HG03521 (cell line): ENCODE measurements around the gene HIVEP1.
"Not testable (repeated sequence)": the region's sequence is repeated elsewhere in the genome, so short reads cannot be mapped to it uniquely, and the experiment has no call there.

Experiments used
- ATAC-seq: cut with Tn5 transposase; IDR thresholded peaks from one replicate; pipeline ENCODE4 v1.9.1; 2021; ENCODE audit warnings: mild to moderate bottlenecking, moderate library complexity; ENCODE audit not compliant: unreplicated experiment

Gene HIVEP1

DNA sequence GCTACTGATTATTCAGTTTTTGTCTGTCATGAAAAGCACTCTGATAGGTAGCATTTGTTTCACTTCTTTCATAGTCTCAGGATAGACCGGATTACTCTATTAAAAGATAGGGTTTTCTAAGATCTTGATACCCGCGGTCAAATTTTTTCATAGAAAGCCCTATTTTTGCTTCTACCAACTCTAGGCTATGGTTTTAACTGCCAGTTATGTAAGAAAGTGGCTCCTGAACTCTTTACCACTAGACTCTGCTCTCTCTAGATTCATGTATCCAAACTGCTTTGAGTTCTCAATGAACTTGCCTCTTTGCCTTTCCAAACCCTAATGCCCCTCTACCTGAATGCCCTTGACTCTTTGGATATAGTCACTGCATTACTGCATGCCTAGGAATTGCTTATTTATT, 70.3 kb downstream of the HIVEP1 start:
- no peak for ATAC-seq

DNA sequence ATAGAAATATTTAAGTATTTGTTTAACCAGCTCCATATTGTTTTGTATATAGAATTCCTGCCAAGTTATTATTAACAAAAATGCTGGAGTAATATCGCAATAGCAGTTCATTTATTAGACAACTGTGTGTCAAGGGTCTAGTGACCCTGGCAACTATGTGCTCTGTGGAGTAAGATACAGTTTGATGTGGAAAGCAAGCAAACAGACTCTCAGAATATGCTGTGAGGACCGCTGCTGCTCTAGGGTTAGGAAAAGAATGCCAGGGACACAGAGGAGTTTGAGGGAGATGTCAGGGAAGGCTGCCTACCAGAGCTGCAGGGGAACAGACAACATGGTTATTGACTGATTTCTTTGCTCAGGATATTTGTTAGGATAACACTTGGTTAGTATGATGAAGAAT, 71.2 kb downstream of the HIVEP1 start:
- no peak for ATAC-seq

DNA sequence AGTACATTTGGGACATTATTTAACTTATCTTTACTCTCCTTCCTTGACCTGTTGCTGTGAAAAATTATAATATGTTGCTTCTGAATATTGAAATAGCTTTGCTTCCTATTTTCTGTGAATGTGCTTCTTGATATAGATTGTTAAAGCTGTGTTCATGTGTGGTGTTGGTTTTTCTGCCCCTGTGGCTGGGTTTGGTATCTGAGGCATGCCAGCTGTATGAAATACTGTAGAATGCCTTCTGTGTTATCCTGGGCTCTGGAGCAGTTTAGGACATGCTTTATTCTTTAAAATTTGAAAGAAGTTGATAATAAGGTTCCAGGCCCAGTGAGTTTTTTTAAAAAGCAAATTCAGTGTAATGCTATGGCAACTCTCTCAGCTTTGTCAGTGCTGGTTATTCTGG, 71.7 kb downstream of the HIVEP1 start:
- no peak for ATAC-seq

DNA sequence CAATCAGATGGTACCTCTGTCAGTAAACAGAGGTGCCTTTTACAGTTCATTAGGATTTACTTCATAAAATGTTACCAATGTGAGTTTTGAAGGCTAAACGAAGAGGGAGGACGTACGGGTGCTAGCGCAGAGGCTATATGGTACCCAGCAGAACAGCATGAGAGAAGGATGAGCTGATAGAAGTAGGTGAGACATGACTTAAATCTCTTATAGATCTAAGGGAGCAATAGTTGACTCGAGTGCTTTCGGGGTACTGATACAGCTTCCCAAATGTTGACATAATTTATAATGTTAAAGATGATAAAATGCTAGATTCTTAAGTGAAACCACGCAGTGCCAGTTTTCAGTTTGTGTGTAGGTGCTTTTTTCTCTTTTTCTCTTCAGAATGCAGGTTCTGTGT, 72.6 kb downstream of the HIVEP1 start:
- ATAC-seq = no peak

DNA sequence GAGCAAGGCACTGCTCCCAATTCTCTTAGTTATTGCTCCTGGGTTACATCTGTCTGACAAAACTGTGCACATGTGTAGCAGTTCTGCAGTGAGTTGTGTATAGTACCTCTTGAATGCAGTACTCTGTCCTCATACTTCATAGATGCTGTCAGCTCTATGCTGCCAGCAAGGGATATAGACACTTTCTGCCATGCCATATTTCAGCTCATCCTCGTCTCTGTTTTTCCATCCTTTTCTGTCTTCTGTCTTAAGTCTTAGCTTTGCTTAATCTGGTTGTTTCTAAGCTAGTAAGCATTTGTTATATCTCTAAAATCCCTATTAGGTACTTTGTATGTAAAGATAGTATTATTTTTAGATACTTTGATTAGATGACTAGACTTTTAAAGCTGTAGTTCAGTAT, 76.4 kb downstream of the HIVEP1 start:
- ATAC-seq = no peak

DNA sequence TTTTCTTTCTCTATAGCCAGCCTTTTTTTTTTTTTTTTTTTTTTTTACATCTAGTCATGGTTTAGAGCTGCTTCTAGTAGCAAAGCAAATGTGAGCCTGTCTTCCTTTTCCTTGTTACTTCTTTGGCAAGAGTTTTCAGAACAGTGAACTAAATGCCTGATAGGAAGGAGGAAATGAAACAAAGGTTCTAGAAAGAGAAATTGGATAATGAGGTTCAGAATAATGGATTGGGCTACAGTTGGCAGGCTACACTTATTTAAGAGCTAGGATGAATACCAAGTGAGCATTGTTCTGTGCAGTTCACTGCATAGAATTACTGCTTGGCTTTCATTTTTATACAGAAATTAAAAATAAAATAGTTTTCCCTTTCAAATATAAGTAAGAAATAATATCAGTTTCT, 78.6 kb downstream of the HIVEP1 start:
- no peak for ATAC-seq

DNA sequence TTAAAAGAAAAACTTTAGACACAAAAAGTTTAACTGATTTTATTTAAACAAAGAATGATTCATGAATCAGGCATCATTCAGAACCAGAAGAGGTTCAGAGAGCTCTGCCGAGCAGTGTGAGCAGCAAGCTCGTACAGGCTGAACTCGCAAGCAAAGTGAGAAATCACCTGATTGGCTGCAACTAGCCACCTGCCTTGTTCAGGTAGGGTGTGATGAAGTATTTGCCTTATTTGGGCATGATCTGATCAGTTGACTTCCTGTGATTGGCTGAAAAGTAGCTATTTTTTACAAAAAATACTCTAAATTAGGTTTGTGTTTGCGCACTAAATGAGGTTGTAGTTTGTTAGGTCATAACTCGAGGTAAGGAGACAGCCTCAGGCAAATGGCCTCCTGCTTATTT, 80.7 kb downstream of the HIVEP1 start:
- ATAC-seq = no peak

DNA sequence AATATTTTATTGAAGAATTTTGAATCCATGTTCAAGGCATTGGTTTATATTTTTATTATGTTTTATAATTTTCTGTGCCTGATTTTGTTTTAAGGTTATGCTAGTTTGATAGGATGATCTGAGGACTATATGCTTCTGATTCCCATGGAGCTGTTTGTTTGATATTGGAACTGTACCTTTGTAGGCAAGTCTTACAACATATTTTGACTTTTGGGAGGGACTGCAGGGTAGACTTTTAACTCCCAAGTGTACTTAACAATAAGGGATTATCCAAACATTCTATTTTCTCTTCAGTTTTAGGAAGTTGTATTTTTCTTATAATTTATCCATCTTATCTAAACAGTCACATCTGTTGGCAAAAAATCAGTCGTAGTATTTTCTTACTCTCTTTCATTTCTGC, 82.6 kb downstream of the HIVEP1 start:
- ATAC-seq = no peak

DNA sequence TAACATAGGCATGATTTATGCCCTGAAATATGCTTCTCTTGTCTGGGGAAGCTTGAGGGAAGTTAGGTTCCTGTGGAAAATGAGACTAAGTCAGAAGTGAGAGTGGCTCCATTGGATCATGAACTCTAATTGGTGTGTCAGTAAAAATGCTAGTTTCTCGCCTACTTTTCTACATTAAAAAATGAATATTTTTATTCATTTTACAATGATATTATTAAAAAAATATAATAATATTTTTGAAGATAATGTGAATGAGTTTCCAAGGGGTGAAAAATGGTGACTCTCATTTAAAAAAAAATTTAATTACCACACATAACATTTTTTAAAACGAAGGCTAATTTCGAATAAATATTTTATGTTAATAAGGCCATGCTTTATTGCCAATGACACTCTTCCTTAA, 84.2 kb downstream of the HIVEP1 start:
- ATAC-seq = no peak

DNA sequence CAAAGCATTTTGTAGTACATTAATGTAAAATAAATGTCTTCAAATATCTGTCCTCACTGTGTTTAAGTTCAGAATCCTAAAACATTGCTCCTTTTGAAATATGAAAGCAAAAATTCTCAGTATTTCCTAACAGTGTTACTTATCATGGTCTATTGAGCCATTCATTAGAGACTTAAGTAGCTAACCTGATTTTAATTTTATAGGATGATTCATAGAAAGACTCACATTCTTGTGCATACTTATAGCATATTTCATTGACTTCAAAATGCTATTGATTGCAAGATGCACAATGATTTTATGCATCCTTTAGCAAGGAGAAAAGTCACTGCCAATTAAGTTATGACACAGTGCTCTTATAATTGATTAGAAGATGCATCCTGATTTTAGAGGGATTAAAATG, 85.7 kb downstream of the HIVEP1 start:
- no peak for ATAC-seq

DNA sequence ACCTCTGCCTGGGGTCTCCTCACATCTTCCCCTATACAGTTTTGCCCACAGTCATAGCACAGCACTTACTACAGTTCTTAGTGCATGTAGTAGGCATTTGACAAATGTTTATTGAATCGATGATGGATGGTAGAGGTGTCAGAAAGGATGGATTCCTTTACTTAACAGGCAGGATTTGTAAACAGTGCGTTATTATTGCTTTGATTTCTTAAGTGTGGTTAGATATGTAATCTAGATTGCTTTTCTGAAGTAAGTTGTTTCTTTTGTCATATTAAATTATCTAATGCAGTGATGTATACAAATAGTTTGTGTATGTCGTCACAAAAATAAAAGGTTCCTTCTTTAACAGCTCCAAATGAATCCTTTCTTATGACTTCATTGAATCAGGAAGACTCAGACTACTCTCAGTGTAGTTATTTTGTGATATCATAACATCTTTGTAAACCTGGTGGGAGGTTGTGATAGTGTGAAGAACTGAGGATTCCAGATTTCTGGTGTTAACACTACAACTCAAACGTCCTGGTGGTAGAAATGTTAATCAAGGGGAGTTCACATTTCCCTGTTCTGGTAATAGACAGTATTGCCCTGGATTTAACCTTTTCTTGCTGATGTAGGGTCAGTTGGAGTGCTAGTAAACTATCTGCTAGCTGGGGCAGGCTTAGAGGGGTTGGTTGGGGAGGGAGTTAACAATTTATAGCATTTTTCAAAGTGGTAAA, 87.7 kb downstream of the HIVEP1 start:
- ATAC-seq = no peak

DNA sequence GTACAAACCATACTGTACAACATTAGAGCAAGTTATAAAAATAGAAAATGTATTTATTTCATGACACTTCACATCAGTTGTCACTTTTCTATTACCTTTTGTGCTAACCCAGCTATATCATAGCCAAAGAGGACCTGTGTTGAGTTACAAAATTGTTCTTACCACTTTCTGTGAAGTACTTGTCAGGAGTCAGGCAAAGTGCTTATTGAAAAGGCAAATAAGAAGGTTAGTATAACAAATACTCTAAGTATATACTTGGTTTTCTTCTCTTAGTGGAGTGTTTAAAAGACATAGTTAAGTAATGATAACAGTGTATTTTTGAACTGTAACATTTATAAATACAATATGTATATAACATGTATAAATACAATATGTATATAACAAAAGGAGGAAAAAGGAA, 88.9 kb downstream of the HIVEP1 start:
- no peak for ATAC-seq

DNA sequence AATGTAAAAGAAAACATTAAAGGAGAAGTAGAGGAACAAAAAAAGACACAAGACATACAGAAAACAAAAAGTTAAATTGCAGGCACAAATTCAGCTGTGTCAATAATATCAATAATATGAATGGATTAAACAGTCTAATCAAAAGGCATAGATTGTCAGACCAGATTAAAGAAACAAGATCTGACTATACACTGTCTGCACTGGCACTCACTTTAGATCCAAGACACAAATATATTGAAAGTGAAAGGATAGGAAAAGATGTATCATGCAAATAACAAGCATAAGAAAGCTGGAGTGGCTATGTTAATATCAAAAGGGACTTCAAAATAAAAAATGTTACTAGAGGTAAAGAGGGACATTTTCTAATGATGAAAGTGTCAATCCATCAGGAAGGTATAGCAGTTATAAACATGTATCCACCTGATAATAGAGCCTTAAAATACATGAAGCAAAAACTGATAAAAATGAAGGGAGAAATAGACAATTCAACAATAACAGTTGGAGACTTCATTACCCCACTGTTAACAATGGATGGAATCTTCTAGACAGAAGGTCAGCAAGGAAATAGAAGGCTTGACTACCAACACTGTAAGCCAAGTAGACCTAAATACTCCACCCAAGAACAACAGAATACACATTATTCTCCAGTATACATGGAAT, 89.7 kb downstream of the HIVEP1 start:
- ATAC-seq = no peak

DNA sequence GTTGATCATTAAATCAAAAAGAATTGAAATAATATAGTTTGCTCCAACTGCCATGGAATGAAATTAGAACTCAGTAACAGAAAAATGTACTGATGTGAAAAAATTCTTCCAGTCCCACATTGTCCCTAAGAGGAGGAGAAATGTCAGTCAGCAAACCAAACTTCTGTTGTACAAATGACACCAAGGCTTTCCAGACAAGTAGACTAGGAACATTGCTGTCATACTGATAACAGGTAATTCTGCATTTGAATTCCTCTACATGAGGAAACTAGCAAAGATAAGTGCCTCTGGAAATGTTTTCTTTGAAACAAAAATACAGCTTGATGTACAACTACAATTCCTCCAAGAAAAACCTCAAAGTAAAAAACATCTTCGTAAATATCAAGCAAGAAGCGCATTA, 90.2 kb downstream of the HIVEP1 start:
- no peak for ATAC-seq

DNA sequence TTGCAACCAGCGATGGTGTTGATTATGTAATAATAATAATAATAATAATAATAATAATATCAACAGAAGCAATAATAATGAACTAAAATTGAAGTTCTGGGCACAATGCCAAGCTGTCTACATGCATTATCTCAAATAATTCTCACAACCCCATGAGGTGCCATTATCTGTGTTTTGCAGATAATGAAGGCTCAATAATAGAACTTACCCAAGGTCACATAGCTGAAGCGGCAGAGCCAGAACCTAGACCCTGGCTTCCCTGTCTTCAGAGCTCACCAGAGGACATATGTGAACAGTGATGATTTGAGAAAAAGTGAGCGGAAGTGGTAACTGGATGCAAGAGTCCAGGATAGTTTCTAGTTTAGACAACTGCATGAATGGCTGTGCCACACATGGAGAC, 91.0 kb downstream of the HIVEP1 start:
- no peak for ATAC-seq

DNA sequence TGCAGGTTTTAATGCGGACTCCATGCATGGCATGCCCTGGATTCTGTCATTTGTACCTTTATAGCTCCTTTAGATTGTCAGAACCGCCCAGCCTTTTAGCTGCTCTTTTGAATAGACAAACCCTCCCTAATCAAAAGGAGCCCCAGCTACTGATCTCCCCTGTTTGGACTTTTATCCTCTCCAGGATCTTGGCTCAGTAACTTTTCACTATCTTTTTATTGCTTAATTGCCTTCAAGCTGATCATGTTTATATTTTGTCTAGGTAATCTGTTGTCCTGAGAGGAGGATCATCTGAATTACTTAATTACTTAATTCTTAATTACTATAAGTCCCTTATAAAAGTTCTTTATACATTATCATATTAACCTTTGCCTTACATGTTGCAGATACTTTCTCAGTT, 93.2 kb downstream of the HIVEP1 start:
- ATAC-seq = no peak

DNA sequence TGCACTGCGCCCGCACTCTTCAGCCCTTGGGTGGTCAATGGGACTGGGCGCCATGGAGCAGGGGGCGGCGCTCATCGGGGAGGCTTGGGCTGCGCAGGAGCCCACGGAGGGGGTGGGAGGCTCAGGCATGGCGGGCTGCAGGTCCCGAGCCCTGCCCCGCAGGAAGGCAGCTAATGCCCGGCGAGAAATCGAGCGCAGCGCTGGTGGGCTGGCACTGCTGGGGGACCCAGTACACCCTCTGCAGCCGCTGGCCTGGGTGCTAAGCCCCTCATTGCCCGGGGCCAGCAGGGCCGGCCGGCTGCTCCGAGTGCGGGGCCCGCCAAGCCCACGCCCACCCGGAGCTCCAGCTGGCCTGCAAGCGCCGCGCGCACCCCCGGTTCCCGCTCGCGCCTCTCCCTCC, 96.3 kb downstream of the HIVEP1 start:
- not testable (repeated sequence) for ATAC-seq

DNA sequence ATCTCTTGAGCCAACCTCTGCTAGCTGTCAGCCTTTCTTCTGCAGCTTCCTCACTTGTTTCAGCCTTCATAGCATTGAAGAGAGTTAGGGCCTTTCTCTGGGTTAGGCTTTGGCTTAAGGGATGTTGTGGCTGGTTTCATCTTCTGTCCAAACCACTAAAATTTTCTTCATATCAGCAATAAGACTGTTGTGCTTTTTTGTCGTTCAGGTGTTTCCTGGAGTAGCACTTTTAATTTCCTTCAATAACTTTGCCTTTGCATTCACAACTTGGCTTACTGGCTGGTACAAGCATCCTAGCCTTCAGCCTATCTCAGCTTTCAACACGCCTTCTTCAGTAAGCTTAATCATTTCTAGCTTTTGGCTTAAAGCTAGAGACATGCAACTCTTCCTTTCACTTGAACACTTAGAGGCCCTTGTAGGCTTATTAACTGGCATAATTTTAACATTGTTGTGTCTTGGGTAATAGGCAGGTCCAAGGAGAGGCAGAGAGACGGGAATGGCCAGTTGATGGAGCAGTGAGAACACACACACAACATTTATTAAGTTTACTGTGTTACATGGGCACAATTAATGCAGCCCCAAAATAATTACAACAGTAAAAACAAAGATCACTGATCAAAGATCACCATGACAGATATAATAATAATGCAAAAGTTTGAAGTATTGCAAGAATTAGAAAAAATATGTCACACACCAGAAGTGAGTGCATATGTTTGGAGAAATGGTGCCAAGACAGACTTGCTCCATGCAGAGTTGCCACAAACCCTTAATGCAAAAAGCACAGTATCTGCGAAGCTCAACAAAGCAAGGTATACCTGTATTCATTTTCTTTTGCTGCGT, 98.6 kb downstream of the HIVEP1 start:
- no peak for ATAC-seq

DNA sequence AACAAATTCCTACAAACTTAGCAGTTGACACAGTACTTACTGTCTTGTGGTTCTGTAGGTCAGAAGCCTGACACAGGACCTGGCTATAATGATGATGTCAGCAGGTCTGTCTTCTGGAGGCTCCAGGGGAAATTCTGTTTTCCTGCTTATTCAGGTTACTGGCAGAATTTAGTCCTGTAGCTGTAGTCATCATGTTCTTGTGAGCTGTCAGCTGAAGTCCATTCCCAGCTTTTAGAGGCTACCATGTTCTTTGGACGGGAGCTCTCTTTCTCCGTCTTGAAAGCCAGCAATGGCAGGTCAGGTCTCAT, 99.2 kb downstream of the HIVEP1 start:
- ATAC-seq = no peak

DNA sequence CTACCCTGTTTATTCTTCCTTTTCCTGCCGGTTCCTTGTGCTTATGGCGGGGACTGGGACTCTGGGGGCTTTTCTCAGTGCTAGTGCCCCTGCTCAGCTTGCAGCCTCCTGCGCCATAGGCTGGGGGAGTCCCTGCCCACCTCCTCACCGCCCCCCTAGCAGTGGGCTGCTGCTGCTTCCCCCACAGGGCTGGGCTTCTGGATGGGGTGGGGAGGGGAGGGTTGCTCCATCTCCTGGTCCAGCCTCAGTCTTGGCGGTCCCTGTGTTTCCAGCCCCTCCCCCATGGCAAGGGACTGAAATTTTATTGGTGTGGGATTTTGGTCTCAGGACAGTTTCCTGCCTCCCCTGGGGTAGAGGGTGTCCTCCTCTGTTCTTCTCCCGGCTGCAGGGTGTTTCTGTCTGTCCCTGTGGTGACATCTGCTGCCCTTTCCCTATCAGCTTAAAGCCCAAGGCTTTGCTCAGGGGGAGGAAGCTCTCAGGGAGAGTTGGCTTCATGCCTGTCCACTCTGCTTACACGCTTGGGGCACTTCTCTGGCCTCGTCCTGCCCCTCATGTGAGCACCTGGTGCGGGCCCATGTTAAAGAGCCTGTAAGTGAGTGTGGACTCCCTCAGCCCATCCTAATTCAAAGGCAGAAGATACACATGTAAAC, 100.6 kb downstream of the HIVEP1 start:
- no peak for ATAC-seq

DNA sequence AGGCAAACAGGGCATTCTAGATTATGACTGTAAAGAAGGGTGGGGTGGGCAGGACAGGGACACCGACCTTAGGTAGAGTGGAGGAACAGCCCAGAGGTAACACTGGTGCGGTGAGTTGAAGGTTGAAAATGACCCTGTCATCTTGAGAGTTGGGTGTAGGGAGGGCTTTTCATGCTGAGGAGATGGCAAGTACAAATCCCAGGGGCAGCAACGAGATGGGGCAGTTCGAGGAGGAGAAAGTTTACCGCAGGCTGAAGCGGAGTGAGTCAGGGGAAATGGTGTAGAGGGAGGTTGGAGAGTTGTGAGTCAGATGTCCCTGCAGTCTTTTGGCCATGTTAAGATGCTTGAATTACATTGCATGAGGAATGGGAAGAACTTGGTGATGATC, 101.1 kb downstream of the HIVEP1 start:
- no peak for ATAC-seq

DNA sequence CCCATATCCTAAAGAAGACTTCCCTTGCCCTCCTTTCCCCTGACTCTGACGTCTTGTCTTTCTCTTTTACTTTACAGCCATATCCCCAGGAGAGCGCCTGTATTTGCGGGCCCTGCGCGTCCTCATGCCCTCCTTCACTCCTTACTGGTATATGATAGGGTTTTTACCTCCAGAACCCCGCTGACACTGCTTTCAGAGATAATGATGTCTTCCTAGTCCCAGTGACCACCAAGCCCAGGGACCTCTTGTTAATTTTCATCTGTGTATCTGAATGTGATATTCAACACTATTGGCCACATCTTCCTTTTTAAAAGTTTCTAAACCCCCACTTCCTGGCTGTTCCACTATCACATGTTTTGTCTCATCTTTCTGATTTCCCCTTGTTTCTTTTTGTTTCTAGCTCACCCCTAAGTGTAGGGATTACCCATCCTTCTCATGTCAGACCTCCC, 102.0 kb downstream of the HIVEP1 start:
- ATAC-seq = no peak
